GM20431 (cell line): ENCODE measurements around the gene NCF1.
"Not testable (repeated sequence)": the region's sequence is repeated elsewhere in the genome, so short reads cannot be mapped to it uniquely, and the experiment has no call there.

Source experiments
- in situ Hi-C: fragments of 300-500 bp; cut with MseI, MboI; formaldehyde crosslinking; loops from one replicate; pipeline ENCODE4 v1.15.0; 2020; ENCODE audit warnings: low sequenced_read_pairs; ENCODE audit not compliant: unreplicated experiment

Gene NCF1

GRCh38 chr7:74783595-74783994 is 9.8 kb downstream of the NCF1 start:
- in situ Hi-C loops = not testable (repeated sequence)

GRCh38 chr7:74788369-74789150 is 14.7 kb downstream of the NCF1 start:
- in situ Hi-C loops = not testable (repeated sequence)

- in situ Hi-C loops = not testable (repeated sequence)
Measured at GRCh38 chr7:74789200-74789736, 15.5 kb downstream of the NCF1 start.

- in situ Hi-C loops = not testable (repeated sequence)
Measured at GRCh38 chr7:74797848-74798622, 24.2 kb downstream of the NCF1 start.

- in situ Hi-C loops = not testable (repeated sequence)
Measured at GRCh38 chr7:74798644-74799043, 24.8 kb downstream of the NCF1 start.

- in situ Hi-C loops = not testable (repeated sequence)
Measured at GRCh38 chr7:74815882-74816281, 42.1 kb downstream of the NCF1 start.

- in situ Hi-C loops = not testable (repeated sequence)
Measured at GRCh38 chr7:74820146-74820805, 46.5 kb downstream of the NCF1 start.

GRCh38 chr7:74821259-74821658 is 47.4 kb downstream of the NCF1 start:
- in situ Hi-C loops = not testable (repeated sequence)

- in situ Hi-C loops = not testable (repeated sequence)
Measured at GRCh38 chr7:74829959-74830358, 56.1 kb downstream of the NCF1 start.

GRCh38 chr7:74830411-74830810 is 56.6 kb downstream of the NCF1 start:
- in situ Hi-C loops = not testable (repeated sequence)
